Type B pancreatic cell (in vitro differentiated cells): ENCODE measurements around the gene DPPA5. TPM values are rescaled to one million over a fixed set of nuclear protein-coding genes. Genes with fewer than 3 reads are reported as not detected.

Experiments used
- DNase-seq: peaks from one replicate; pipeline ENCODE4 v3.0.0; 2021; ENCODE audit warnings: mixed read lengths; ENCODE audit not compliant: unreplicated experiment; ENCODE audit errors: extremely low spot score
- H3K27ac Mint-ChIP-seq: 2 replicates; pipeline ENCODE4 v1.8.0; 2021; ENCODE audit warnings: mild to moderate bottlenecking, mixed read lengths
- H3K27me3 Mint-ChIP-seq: 2 replicates; pipeline ENCODE4 v1.8.0; 2021; ENCODE audit warnings: mixed read lengths
- H3K36me3 Mint-ChIP-seq: 2 replicates; pipeline ENCODE4 v1.8.0; 2021; ENCODE audit warnings: mixed read lengths
- H3K4me1 Mint-ChIP-seq: one replicate; pipeline ENCODE4 v1.8.0; 2021; ENCODE audit warnings: mixed read lengths; ENCODE audit not compliant: unreplicated experiment
- H3K4me3 Mint-ChIP-seq: 2 replicates; pipeline ENCODE4 v1.8.0; 2021; ENCODE audit warnings: mild to moderate bottlenecking, mixed read lengths
- H3K9me3 Mint-ChIP-seq: 2 replicates; pipeline ENCODE4 v1.8.0; 2021; ENCODE audit warnings: mixed read lengths
- total RNA-seq: library from RNA; stranded (reverse); gene quantifications from 2 replicates; pipeline ENCODE4 v1.2.1, GENCODE V29; 2021; ENCODE audit warnings: low replicate concordance
- TF ChIP-seq, protein P1 (sequence below): fragments of 200-600 bp; sonication (generic); conservative IDR thresholded peaks from 2 replicates; pipeline ENCODE4 v1.5.0; 2021; ENCODE audit warnings: antibody characterized with exemption, mild to moderate bottlenecking

Gene DPPA5
- total RNA-seq, 1 donor from 2014 or later = not detected

DNA sequence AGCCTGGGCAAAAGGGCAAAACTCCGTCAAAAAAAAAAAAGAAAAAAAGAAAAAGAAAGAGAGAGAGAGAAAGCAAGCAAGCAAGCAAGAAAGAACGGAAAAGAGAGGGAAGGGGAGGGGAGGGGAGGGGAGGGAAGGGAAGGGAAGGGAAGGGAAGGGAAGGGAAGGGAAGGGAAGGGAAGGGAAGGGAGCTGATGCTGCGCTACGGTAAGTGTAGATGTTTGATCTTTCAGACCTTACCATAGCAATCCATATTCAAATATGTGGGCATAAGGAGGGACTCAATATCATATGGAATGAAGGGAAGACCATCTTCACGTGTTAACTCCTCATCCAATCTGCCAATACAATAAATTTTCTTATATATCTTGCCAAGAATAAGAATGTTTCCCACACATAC lies 11.9 kb downstream of the DPPA5 start:
- DNase-seq = no peak
- Mint-ChIP-seq H3K27me3 (peaks cover 10% of the 10 kb centered on the region), H3K36me3 (no peaks in the 10 kb centered on the region), H3K4me3 (no peak overlapping the region), H3K4me1 (no peaks in the 10 kb centered on the region), H3K27ac (no peak overlapping the region), H3K9me3 (no peaks in the 10 kb centered on the region)
- TF ChIP-seq, protein P1, sequence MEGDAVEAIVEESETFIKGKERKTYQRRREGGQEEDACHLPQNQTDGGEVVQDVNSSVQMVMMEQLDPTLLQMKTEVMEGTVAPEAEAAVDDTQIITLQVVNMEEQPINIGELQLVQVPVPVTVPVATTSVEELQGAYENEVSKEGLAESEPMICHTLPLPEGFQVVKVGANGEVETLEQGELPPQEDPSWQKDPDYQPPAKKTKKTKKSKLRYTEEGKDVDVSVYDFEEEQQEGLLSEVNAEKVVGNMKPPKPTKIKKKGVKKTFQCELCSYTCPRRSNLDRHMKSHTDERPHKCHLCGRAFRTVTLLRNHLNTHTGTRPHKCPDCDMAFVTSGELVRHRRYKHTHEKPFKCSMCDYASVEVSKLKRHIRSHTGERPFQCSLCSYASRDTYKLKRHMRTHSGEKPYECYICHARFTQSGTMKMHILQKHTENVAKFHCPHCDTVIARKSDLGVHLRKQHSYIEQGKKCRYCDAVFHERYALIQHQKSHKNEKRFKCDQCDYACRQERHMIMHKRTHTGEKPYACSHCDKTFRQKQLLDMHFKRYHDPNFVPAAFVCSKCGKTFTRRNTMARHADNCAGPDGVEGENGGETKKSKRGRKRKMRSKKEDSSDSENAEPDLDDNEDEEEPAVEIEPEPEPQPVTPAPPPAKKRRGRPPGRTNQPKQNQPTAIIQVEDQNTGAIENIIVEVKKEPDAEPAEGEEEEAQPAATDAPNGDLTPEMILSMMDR = no peak

- Mint-ChIP-seq H3K4me1 (no peaks in the 10 kb centered on the region), H3K27me3 (peaks cover 2% of the 10 kb centered on the region), H3K27ac (no peak overlapping the region), H3K36me3 (no peaks in the 10 kb centered on the region), H3K4me3 (no peak overlapping the region), H3K9me3 (no peaks in the 10 kb centered on the region)
- DNase-seq = no peak
- TF ChIP-seq, protein P1 = no peak
Observed at GRCh38 chr6:73341335-73341734, 12.7 kb downstream of the DPPA5 start.

DNA sequence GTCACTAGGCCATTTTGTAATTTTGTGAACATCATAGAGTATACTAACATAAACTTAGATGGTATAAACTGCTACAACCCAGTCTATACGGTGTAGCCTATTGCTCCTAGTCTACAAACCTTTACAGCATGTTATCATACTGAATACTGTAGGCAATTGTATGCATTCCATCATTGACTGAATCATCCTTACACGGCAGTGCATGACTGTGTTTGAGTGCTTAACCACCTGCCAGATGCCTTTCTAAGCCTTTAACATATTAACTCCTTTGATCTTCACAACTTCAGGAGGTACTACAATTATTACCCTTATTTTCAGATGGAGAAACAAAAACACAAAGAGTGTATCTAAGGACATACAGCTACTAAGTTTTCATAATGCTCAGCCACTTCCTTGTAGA lies 14.0 kb downstream of the DPPA5 start:
- no peaks in the 10 kb centered on the region for H3K9me3 Mint-ChIP-seq
- no peak overlapping the region for H3K27ac Mint-ChIP-seq
- H3K36me3 Mint-ChIP-seq = no peaks in the 10 kb centered on the region
- no peak for DNase-seq
- H3K4me1 Mint-ChIP-seq = no peaks in the 10 kb centered on the region
- TF ChIP-seq, protein P1 = no peak
- peaks cover 2% of the 10 kb centered on the region for H3K27me3 Mint-ChIP-seq
- H3K4me3 Mint-ChIP-seq = no peak overlapping the region

DNA sequence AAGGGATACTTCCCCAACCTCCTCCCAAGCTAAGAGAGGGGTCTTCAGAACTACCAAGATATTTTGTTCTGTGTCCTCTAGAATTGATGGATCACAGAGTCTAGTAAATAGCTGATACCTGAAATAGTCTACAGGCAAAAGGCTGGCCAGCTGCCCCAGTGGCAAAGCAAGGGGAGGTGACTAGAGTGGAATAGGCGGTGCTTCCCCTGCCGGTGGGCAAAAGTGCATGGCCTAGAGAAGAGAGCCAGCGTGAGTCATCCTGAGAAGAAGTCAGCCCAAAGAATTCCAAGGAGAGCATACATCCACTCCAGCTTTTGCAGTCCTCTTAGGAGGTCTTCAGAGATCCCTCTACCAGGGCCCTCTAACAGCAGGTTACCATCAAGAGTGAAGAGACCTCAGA lies 14.7 kb downstream of the DPPA5 start:
- Mint-ChIP-seq H3K4me1 (no peaks in the 10 kb centered on the region), H3K27me3 (peaks cover 2% of the 10 kb centered on the region), H3K27ac (no peak overlapping the region), H3K36me3 (no peaks in the 10 kb centered on the region), H3K9me3 (no peaks in the 10 kb centered on the region), H3K4me3 (no peak overlapping the region)
- TF ChIP-seq, protein P1 = no peak
- DNase-seq = no peak

DNA sequence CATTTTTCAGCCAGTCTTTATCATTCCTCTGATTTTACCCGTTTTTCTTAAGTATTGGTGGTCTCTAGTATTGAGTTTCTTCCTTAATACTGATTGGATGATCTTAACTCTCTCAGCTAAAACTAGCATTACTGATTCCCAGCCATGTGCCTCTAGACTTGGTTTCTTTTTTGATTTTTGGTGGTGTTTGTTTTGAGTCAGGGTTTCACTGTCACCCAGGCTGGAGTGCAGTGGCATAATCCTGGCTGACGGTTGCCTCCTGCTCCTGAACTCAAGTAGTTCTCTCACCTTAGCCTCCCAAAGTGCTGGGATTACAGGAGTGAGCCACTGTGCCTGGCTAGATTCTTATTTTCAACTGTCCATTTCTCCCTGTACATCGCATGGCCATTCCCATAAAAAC lies 24.9 kb downstream of the DPPA5 start:
- H3K27me3 Mint-ChIP-seq = peaks cover 26% of the 10 kb centered on the region
- no peaks in the 10 kb centered on the region for H3K4me1 Mint-ChIP-seq
- TF ChIP-seq, protein P1 = no peak
- H3K36me3 Mint-ChIP-seq = no peaks in the 10 kb centered on the region
- no peak for DNase-seq
- H3K9me3 Mint-ChIP-seq = no peaks in the 10 kb centered on the region
- H3K27ac Mint-ChIP-seq = no peak overlapping the region
- H3K4me3 Mint-ChIP-seq = no peak overlapping the region

DNA sequence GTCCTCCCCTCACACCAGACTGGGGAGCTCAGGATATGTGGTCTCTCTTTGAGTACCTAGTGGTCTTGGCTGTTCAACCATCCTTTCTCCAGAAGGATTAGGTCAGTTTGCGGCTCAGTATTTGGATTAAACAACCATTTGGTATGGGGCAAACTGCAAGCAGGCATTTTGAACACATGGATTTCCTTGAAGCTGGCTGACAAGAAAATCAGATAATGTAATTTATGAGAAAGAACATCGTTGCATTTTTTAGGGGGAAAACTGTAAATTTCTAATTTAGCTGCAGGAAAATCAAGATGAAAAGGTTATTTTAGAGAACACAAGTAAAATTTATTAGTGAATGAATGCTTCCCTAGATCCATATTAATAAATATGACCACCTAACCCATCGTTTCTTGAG lies 25.3 kb downstream of the DPPA5 start:
- Mint-ChIP-seq H3K4me3 (no peak overlapping the region), H3K27me3 (peaks cover 26% of the 10 kb centered on the region), H3K9me3 (no peaks in the 10 kb centered on the region), H3K4me1 (no peaks in the 10 kb centered on the region), H3K36me3 (no peaks in the 10 kb centered on the region), H3K27ac (no peak overlapping the region)
- DNase-seq = no peak
- TF ChIP-seq, protein P1 = no peak
